CD4-positive, alpha-beta T cell (primary cell): ENCODE measurements around the gene FILIP1L. TPM values are rescaled to one million over a fixed set of nuclear protein-coding genes. Genes with fewer than 3 reads are reported as not detected.

Source experiments
- ATAC-seq: fragments of 200-7000 bp; cut with Tn5 transposase; one replicate; pipeline ENCODE4 v1.10.0; 2022; ENCODE audit warnings: mild to moderate bottlenecking; ENCODE audit not compliant: poor library complexity
- CTCF ChIA-PET: fragments of 350-600 bp; sonication (Branson Sonifier 250); formaldehyde crosslinking; loops from one replicate; lab custom pipeline; 2021; ENCODE audit warnings: antibody characterized with exemption, inconsistent platforms; lab: Charles Lee
- POLR2A ChIA-PET: fragments of 350-600 bp; sonication (Branson Sonifier 250); formaldehyde crosslinking; loops from one replicate; lab custom pipeline; 2021; ENCODE audit warnings: antibody characterized with exemption, inconsistent platforms; lab: Charles Lee
- DNase-seq, 14 experiments: peaks; one replicate each; pipeline ENCODE4 v3.0.0-alpha.2; 2013 to 2020; ENCODE audit warnings: mixed read lengths in 2 of 14
- H3K27ac ChIP-seq, 2 donors: one replicate each; pipeline versions ENCODE4 v1.5.1 to v1.7.0; 2013; ENCODE audit warnings: low read length in 2 of 2, low read depth in 1 of 2, mild to moderate bottlenecking in 1 of 2
- H3K27me3 ChIP-seq, 2 experiments: 1 replicate in 1 of 2; 2 replicates in 1 of 2; pipeline versions ENCODE4 v1.6.1 to v1.7.0; 2013; ENCODE audit warnings: low read length in 2 of 2, control low read depth in 1 of 2, mild to moderate bottlenecking in 1 of 2, moderate library complexity in 1 of 2; ENCODE audit not compliant: insufficient read depth in 2 of 2, control insufficient read depth in 1 of 2
- H3K36me3 ChIP-seq: one replicate; pipeline ENCODE4 v1.6.1; 2013; ENCODE audit warnings: low read length, control low read depth; ENCODE audit not compliant: insufficient read depth
- H3K4me1 ChIP-seq: one replicate; pipeline ENCODE4 v1.6.1; 2013; ENCODE audit warnings: low read length, control low read depth; ENCODE audit not compliant: insufficient read depth
- H3K4me3 ChIP-seq: one replicate; pipeline ENCODE4 v1.5.1; 2013; ENCODE audit warnings: mild to moderate bottlenecking, low read length, moderate library complexity
- H3K9me3 ChIP-seq, 2 experiments: 1 replicate in 1 of 2; 2 replicates in 1 of 2; pipeline versions ENCODE4 v1.6.1 to v1.7.0; 2013; ENCODE audit warnings: low read length in 2 of 2, mild to moderate bottlenecking in 2 of 2, control low read depth in 1 of 2, moderate library complexity in 1 of 2; ENCODE audit not compliant: control insufficient read depth in 1 of 2, insufficient read depth in 1 of 2
- H3K27ac Mint-ChIP-seq: one replicate; pipeline ENCODE4 v1.8.0; 2020; ENCODE audit warnings: mixed read lengths
- H3K27me3 Mint-ChIP-seq: one replicate; pipeline ENCODE4 v1.8.0; 2021; ENCODE audit warnings: mixed read lengths
- H3K36me3 Mint-ChIP-seq: one replicate; pipeline ENCODE4 v1.8.0; 2021; ENCODE audit warnings: low read depth, mixed read lengths
- H3K4me1 Mint-ChIP-seq: one replicate; pipeline ENCODE4 v1.8.0; 2021; ENCODE audit warnings: low read depth, mixed read lengths
- H3K4me3 Mint-ChIP-seq: one replicate; pipeline ENCODE4 v1.8.0; 2020; ENCODE audit warnings: mild to moderate bottlenecking, mixed read lengths
- H3K9me3 Mint-ChIP-seq: one replicate; pipeline ENCODE4 v1.8.0; 2020; ENCODE audit warnings: mixed read lengths
- CTCF ChIP-seq: fragments of 200-600 bp; IDR thresholded peaks from one replicate; pipeline ENCODE4 v1.8.0; 2022; ENCODE audit warnings: antibody characterized with exemption, mild to moderate bottlenecking
- intact Hi-C, 2 experiments: fragments of 100-400 bp; cut with DNase I in 1 of 2; cut with micrococcal nuclease in 1 of 2; formaldehyde crosslinking; loops; one replicate each; pipeline versions ENCODE4 v1.15.1 to v1.9.0; 2023 to 2025; cut with DNase I, micrococcal nuclease
- total RNA-seq, 174 experiments: library from RNA in 2 of 174; stranded (reverse) in 2 of 174; gene quantifications; one replicate each; pipeline ENCODE4 v1.2.3 and lab custom pipeline; 2021 to 2026

The FILIP1L gene
- total RNA-seq, 2 experiments from 2014 or later, result 0.08 to 0.28 TPM

- Mint-ChIP-seq H3K4me1 (no peaks in the 10 kb centered on the region), H3K36me3 (peaks cover 2% of the 10 kb centered on the region), H3K4me3 (no peak overlapping the region), H3K27me3 (no peaks in the 10 kb centered on the region), H3K9me3 (no peaks in the 10 kb centered on the region), H3K27ac (no peak overlapping the region)
- ATAC-seq (no peak), DNase-seq (no peak)
- TF ChIP-seq CTCF, result no peak
- H3K4me3 ChIP-seq, result no peak overlapping the region
- H3K4me1 ChIP-seq, result no peaks in the 10 kb centered on the region
- no peaks in the 10 kb centered on the region for H3K36me3 ChIP-seq
- POLR2A ChIA-PET, result no interaction called here
- no peak overlapping the region for H3K27ac ChIP-seq
- no peaks in the 10 kb centered on the region for H3K9me3 ChIP-seq
- intact Hi-C loops, result no loop called here
- CTCF ChIA-PET, result no interaction called here
- H3K27me3 ChIP-seq, result no peaks in the 10 kb centered on the region
Measured at GRCh38 chr3:100004931-100005330, 109.4 kb downstream of the FILIP1L start.

GRCh38 chr3:100003609-100004503 is 110.4 kb downstream of the FILIP1L start:
- ChIA-PET POLR2A (no interaction called here), CTCF (no interaction called here)
- H3K9me3 Mint-ChIP-seq, result no peaks in the 10 kb centered on the region
- no peaks in the 10 kb centered on the region for H3K27me3 ChIP-seq
- H3K4me3 Mint-ChIP-seq, result no peak overlapping the region
- H3K27ac Mint-ChIP-seq, result no peak overlapping the region
- TF ChIP-seq CTCF, result no peak
- no peaks in the 10 kb centered on the region for H3K27me3 Mint-ChIP-seq
- H3K36me3 ChIP-seq, result no peaks in the 10 kb centered on the region
- no peaks in the 10 kb centered on the region for H3K9me3 ChIP-seq
- H3K36me3 Mint-ChIP-seq, result no peaks in the 10 kb centered on the region
- no peak overlapping the region for H3K27ac ChIP-seq
- intact Hi-C loops, result no loop called here
- no peaks in the 10 kb centered on the region for H3K4me1 ChIP-seq
- no peaks in the 10 kb centered on the region for H3K4me1 Mint-ChIP-seq
- no peak overlapping the region for H3K4me3 ChIP-seq
- no peak for DNase-seq
- no peak for ATAC-seq

GRCh38 chr3:100002599-100003350 is 111.5 kb downstream of the FILIP1L start:
- H3K27ac Mint-ChIP-seq, result no peak overlapping the region
- H3K27me3 Mint-ChIP-seq, result no peaks in the 10 kb centered on the region
- no peaks in the 10 kb centered on the region for H3K36me3 Mint-ChIP-seq
- CTCF ChIA-PET, result no interaction called here
- intact Hi-C loops, result no loop called here
- no peaks in the 10 kb centered on the region for H3K4me1 Mint-ChIP-seq
- no peak overlapping the region for H3K27ac ChIP-seq
- H3K27me3 ChIP-seq, result no peaks in the 10 kb centered on the region
- ATAC-seq (no peak), DNase-seq (no peak)
- no peak overlapping the region for H3K4me3 ChIP-seq
- H3K9me3 Mint-ChIP-seq, result no peaks in the 10 kb centered on the region
- H3K36me3 ChIP-seq, result no peaks in the 10 kb centered on the region
- no peak for TF ChIP-seq CTCF
- POLR2A ChIA-PET, result no interaction called here
- no peak overlapping the region for H3K4me3 Mint-ChIP-seq
- no peaks in the 10 kb centered on the region for H3K4me1 ChIP-seq
- H3K9me3 ChIP-seq, result peaks cover 0 to 5% of the 10 kb centered on the region in 2 experiments
